ENCODE measurements around the gene SANBR. TPM values are rescaled to one million over a fixed set of nuclear protein-coding genes. Genes with fewer than 3 reads are reported as not detected.

SANBR gene
- total RNA-seq, 1 experiment from 2014 or later = 10.1 TPM

DNA sequence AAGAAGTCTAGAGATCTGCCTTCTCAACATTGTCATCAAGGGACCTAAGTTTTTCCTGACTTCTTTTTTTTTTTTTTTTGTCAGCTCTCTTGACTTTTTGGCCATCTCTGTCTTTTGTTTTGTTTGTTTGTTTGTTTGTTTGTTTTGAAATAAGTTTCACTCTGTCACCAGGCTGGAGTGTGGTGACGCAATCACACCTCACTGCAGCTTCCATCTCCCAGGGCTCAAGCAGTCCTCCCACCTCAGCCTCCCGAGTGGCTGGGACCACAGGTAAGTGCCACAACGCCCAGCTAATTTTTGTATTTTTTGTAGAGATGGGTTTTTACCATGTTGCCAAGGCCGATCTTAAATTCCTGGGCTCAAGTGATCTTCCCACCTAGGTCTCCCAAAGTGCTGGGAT is 42.0 kb upstream of the SANBR start:
- no CpG with 5 or more reads among the region's 4 CpGs for WGBS (ENCODE audit: extremely low coverage, insufficient read length, low lambda C conversion rate)
- H3K9me3 ChIP-seq (ENCODE audit: control insufficient read depth, low read depth, low read length) = no peaks in the 10 kb centered on the region

More for the DNA sequence above, 42.0 kb upstream of the SANBR start:
- no peak overlapping the region; a peak in 1 of 7 replicates for H3K27ac Mint-ChIP-seq
- Histone ChIP-seq H3K14ac (ENCODE audit: insufficient read depth, low read length) (no peak overlapping the region), H3K27ac (ENCODE audit: insufficient read length, low read depth, low read length) (no peak overlapping the region), H2BK5ac (ENCODE audit: insufficient read length, low read length) (no peak overlapping the region), H3T11ph (ENCODE audit: low read length) (no peak overlapping the region), H2AFZ (ENCODE audit: low read length) (no peak overlapping the region), H2BK20ac (ENCODE audit: low read depth, low read length, poor library complexity, severe bottlenecking) (no peak overlapping the region), H3K9ac (ENCODE audit: extremely low read depth, insufficient read length, low read length) (no peak overlapping the region), H3K56ac (ENCODE audit: insufficient read length, low read depth, low read length) (no peak overlapping the region), H3K4ac (ENCODE audit: low read depth, low read length) (no peak overlapping the region), H4K8ac (replicated peaks; ENCODE audit: insufficient read length, low read depth, low read length) (no peak overlapping the region), H3K27me3 (ENCODE audit: insufficient read depth, low read length) (no peaks in the 10 kb centered on the region), H3K4me1 (ENCODE audit: insufficient read depth, low read length) (no peaks in the 10 kb centered on the region), H3K18ac (ENCODE audit: insufficient read length, low read depth, low read length) (no peak overlapping the region), H2AK5ac (ENCODE audit: insufficient read length, low read length) (no peak overlapping the region), H2BK120ac (ENCODE audit: low read depth, low read length, poor library complexity, severe bottlenecking) (no peak overlapping the region), H4K91ac (ENCODE audit: insufficient read length, low read depth, low read length) (no peak overlapping the region), H3K23ac (ENCODE audit: insufficient read length, low read depth, low read length) (no peak overlapping the region), H2BK15ac (ENCODE audit: low read depth, low read length) (no peak overlapping the region), H4K5ac (ENCODE audit: insufficient read length, low read depth, low read length) (no peak overlapping the region), H2BK12ac (ENCODE audit: insufficient read length, low read depth, low read length) (no peak overlapping the region), H4K20me1 (ENCODE audit: control insufficient read depth, insufficient read depth, insufficient read length) (no peaks in the 10 kb centered on the region), H3K79me2 (ENCODE audit: insufficient read depth, low read length) (peaks cover 4% of the 10 kb centered on the region; the same call in 1 of the 2 replicates), H3K79me1 (ENCODE audit: insufficient read depth, low read depth, low read length, poor library complexity, severe bottlenecking) (peaks cover 7% of the 10 kb centered on the region), H3K4me2 (ENCODE audit: insufficient read depth, insufficient read length, low read length) (no peak overlapping the region), H3K23me2 (ENCODE audit: insufficient read length, low read depth, low read length, poor library complexity, severe bottlenecking) (no peaks in the 10 kb centered on the region)
- H3K4me3 Mint-ChIP-seq = no peak overlapping the region
- no peak for DNase-seq
- peaks cover 9 to 28% (median 21%) of the 10 kb centered on the region in 3 experiments; a peak in 6 of 7 replicates for H3K36me3 Mint-ChIP-seq (ENCODE audit: insufficient read depth in 1 of 3, low read depth in 3 of 3)
- peaks cover 7 to 11% of the 10 kb centered on the region in 2 experiments for H3K4me1 Mint-ChIP-seq
- TF ChIP-seq, protein P1, sequence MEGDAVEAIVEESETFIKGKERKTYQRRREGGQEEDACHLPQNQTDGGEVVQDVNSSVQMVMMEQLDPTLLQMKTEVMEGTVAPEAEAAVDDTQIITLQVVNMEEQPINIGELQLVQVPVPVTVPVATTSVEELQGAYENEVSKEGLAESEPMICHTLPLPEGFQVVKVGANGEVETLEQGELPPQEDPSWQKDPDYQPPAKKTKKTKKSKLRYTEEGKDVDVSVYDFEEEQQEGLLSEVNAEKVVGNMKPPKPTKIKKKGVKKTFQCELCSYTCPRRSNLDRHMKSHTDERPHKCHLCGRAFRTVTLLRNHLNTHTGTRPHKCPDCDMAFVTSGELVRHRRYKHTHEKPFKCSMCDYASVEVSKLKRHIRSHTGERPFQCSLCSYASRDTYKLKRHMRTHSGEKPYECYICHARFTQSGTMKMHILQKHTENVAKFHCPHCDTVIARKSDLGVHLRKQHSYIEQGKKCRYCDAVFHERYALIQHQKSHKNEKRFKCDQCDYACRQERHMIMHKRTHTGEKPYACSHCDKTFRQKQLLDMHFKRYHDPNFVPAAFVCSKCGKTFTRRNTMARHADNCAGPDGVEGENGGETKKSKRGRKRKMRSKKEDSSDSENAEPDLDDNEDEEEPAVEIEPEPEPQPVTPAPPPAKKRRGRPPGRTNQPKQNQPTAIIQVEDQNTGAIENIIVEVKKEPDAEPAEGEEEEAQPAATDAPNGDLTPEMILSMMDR (conservative IDR thresholded peaks at IDR 0.05) = no peak
- no peaks in the 10 kb centered on the region for H3K9me3 Mint-ChIP-seq
- no peaks in the 10 kb centered on the region for H3K27me3 Mint-ChIP-seq (ENCODE audit: low read depth)

All from H9 (cell line).